Common myeloid progenitor, CD34-positive (primary cell): Measurements from ENCODE around the gene TCOF1.

Experiments
- CTCF ChIA-PET: fragments of 350-600 bp; sonication (Branson Sonifier 250); formaldehyde crosslinking; loops from one replicate; lab custom pipeline; 2021; ENCODE audit warnings: antibody characterized with exemption; lab: Charles Lee
- POLR2A ChIA-PET: fragments of 350-600 bp; sonication (Branson Sonifier 250); formaldehyde crosslinking; loops from one replicate; lab custom pipeline; 2021; ENCODE audit warnings: antibody characterized with exemption; lab: Charles Lee
- DNase-seq, 3 donors: peaks; one replicate each; pipeline versions ENCODE4 v3.0.0 to v3.0.0-alpha.2; 2013
- H3K27ac ChIP-seq, 2 experiments: 1 replicate in 1 of 2; 2 replicates in 1 of 2; pipeline ENCODE4 v1.7.0; 2013; ENCODE audit warnings: inconsistent platforms in 2 of 2, low read length in 2 of 2, mild to moderate bottlenecking in 2 of 2, low read depth in 1 of 2, moderate library complexity in 1 of 2; ENCODE audit not compliant: severe bottlenecking in 2 of 2, insufficient read depth in 1 of 2, poor library complexity in 1 of 2
- H3K27me3 ChIP-seq, 5 experiments: replicated peaks in 2 of 5; 1 replicate in 3 of 5; 2 replicates in 2 of 5; pipeline versions ENCODE4 v1.6.1 to v1.7.0; 2013; ENCODE audit warnings: low read length in 4 of 5, mild to moderate bottlenecking in 2 of 5, moderate library complexity in 2 of 5, inconsistent platforms in 1 of 5; ENCODE audit not compliant: insufficient read depth in 5 of 5, control insufficient read depth in 4 of 5
- H3K36me3 ChIP-seq, 4 experiments: 1 replicate in 2 of 4; 2 replicates in 2 of 4; pipeline versions ENCODE4 v1.6.1 to v1.7.0; 2013; ENCODE audit warnings: low read length in 3 of 4, control low read depth in 1 of 4, mild to moderate bottlenecking in 1 of 4; ENCODE audit not compliant: control insufficient read depth in 4 of 4, insufficient read depth in 4 of 4
- H3K4me1 ChIP-seq, 4 experiments: 1 replicate in 3 of 4; 2 replicates in 1 of 4; pipeline versions ENCODE4 v1.6.1 to v1.7.1; 2013; ENCODE audit warnings: low read length in 3 of 4, mild to moderate bottlenecking in 3 of 4, control low read depth in 1 of 4, inconsistent platforms in 1 of 4, moderate library complexity in 1 of 4; ENCODE audit not compliant: control insufficient read depth in 4 of 4, insufficient read depth in 4 of 4; ENCODE audit errors: control extremely low read depth in 1 of 4
- H3K4me3 ChIP-seq, 7 experiments: 1 replicate in 4 of 7; 2 replicates in 3 of 7; pipeline versions ENCODE4 v1.5.1 to v1.7.0; 2013; ENCODE audit warnings: mild to moderate bottlenecking in 7 of 7, low read length in 6 of 7, moderate library complexity in 6 of 7, inconsistent platforms in 2 of 7, low read depth in 2 of 7, control low read depth in 1 of 7; ENCODE audit not compliant: insufficient read depth in 4 of 7, control insufficient read depth in 1 of 7; ENCODE audit errors: extremely low read depth in 1 of 7
- H3K9me3 ChIP-seq, 5 experiments: 1 replicate in 4 of 5; 2 replicates in 1 of 5; pipeline versions ENCODE4 v1.6.1 to v1.7.1; 2013; ENCODE audit warnings: low read length in 4 of 5, mild to moderate bottlenecking in 2 of 5, inconsistent platforms in 1 of 5, low read depth in 1 of 5, moderate library complexity in 1 of 5; ENCODE audit not compliant: control insufficient read depth in 4 of 5, insufficient read depth in 2 of 5; ENCODE audit errors: control extremely low read depth in 1 of 5
- WGBS: methylation state at CpG from one replicate; pipeline ENCODE4 v1.1.5; 2013; ENCODE audit not compliant: insufficient coverage; 5-methylcytosine and 5-hydroxymethylcytosine counted together

The TCOF1 gene

GRCh38 chr5:150442699-150443080, 85.2 kb downstream of the TCOF1 start:
- Histone ChIP-seq H3K27ac (no peak overlapping the region), H3K27me3 (no peaks in the 10 kb centered on the region), H3K9me3 (no peaks in the 10 kb centered on the region), H3K4me1 (peaks cover 0 to 12% (median 10%) of the 10 kb centered on the region in 4 experiments), H3K4me3 (no peak overlapping the region), H3K36me3 (peaks cover 12 to 58% (median 49%) of the 10 kb centered on the region in 4 experiments)
- CTCF ChIA-PET: interaction anchor here (0.9 to 1.4 kb wide), 5 partner anchors 26 to 84 kb away, joined by 3 to 6 read pairs (median 3); no protein-coding TSS in a partner anchor
- no peak for DNase-seq
- POLR2A ChIA-PET: no interaction called here
- 85% methylated on average over 5 of the region's 6 CpGs for WGBS

GRCh38 chr5:150443242-150444075, 86.0 kb downstream of the TCOF1 start:
- Histone ChIP-seq H3K27ac (no peak overlapping the region), H3K4me3 (no peak overlapping the region), H3K9me3 (no peaks in the 10 kb centered on the region), H3K36me3 (peaks cover 13 to 62% (median 56%) of the 10 kb centered on the region in 4 experiments), H3K27me3 (no peaks in the 10 kb centered on the region), H3K4me1 (peaks cover under 1 to 20% (median 18%) of the 10 kb centered on the region in 4 experiments)
- ChIA-PET CTCF (no interaction called here), POLR2A (no interaction called here)
- WGBS: 94% methylated on average over 9 of the region's 15 CpGs
- DNase-seq: no peak

- no peak for DNase-seq
- ChIA-PET CTCF (interaction anchor here (0.6 to 2.9 kb wide), 5 partner anchors 9 to 47 kb away, joined by 3 to 9 read pairs (median 5); no protein-coding TSS in a partner anchor), POLR2A (no interaction called here)
- WGBS: 95% methylated on average over 9 of the region's 9 CpGs
- peaks cover 13 to 62% (median 58%) of the 10 kb centered on the region in 4 experiments for H3K36me3 ChIP-seq
- H3K27me3 ChIP-seq: no peaks in the 10 kb centered on the region
- H3K4me1 ChIP-seq: peaks cover 6 to 24% (median 22%) of the 10 kb centered on the region in 4 experiments
- H3K4me3 ChIP-seq: no peak overlapping the region
- H3K9me3 ChIP-seq: no peaks in the 10 kb centered on the region
- no peak overlapping the region for H3K27ac ChIP-seq
Measured at GRCh38 chr5:150444770-150445169, 87.3 kb downstream of the TCOF1 start.

GRCh38 chr5:150446088-150446487, 88.6 kb downstream of the TCOF1 start:
- no peaks in the 10 kb centered on the region for H3K9me3 ChIP-seq
- no peaks in the 10 kb centered on the region for H3K27me3 ChIP-seq
- H3K4me3 ChIP-seq: no peak overlapping the region
- CTCF ChIA-PET: interaction anchor here (0.9 to 2.9 kb wide), 5 partner anchors 8 to 336 kb away, joined by 3 to 9 read pairs (median 6); no protein-coding TSS in a partner anchor
- H3K4me1 ChIP-seq: peaks cover 6 to 24% (median 22%) of the 10 kb centered on the region in 4 experiments
- H3K36me3 ChIP-seq: peaks cover 13 to 62% (median 55%) of the 10 kb centered on the region in 4 experiments
- 100% methylated on average over 2 of the region's 2 CpGs for WGBS
- POLR2A ChIA-PET: no interaction called here
- peak overlapping the region in 1 of 2 experiments; percentile 18 for H3K27ac ChIP-seq
- DNase-seq: no peak

- H3K27ac ChIP-seq: peak overlapping the region; percentile 5 to 18
- DNase-seq: no peak
- H3K36me3 ChIP-seq: peaks cover 13 to 62% (median 54%) of the 10 kb centered on the region in 4 experiments
- H3K4me3 ChIP-seq: no peak overlapping the region
- H3K27me3 ChIP-seq: no peaks in the 10 kb centered on the region
- H3K4me1 ChIP-seq: peaks cover 6 to 24% (median 22%) of the 10 kb centered on the region in 4 experiments
- CTCF ChIA-PET: interaction anchor here (1.1 to 2.9 kb wide), 3 partner anchors 8 to 335 kb away, joined by 3 to 9 read pairs (median 6); no protein-coding TSS in a partner anchor
- H3K9me3 ChIP-seq: no peaks in the 10 kb centered on the region
- 97% methylated on average over 6 of the region's 6 CpGs for WGBS
- POLR2A ChIA-PET: no interaction called here
Measured at GRCh38 chr5:150446583-150446982, 89.1 kb downstream of the TCOF1 start.

- Histone ChIP-seq H3K4me1 (peaks cover 6 to 26% (median 23%) of the 10 kb centered on the region in 4 experiments), H3K9me3 (no peaks in the 10 kb centered on the region), H3K36me3 (peaks cover 13 to 59% (median 51%) of the 10 kb centered on the region in 4 experiments), H3K27ac (peak overlapping the region; percentile 5 to 100), H3K4me3 (peak overlapping the region in 3 of 7 experiments; percentile 95 to 98 (median 95)), H3K27me3 (no peaks in the 10 kb centered on the region)
- CTCF ChIA-PET: interaction anchor here (1.3 kb wide), 1 partner anchor 9 kb away, joined by 6 read pairs; no protein-coding TSS in a partner anchor
- POLR2A ChIA-PET: no interaction called here
- no peak for DNase-seq
- 98% methylated on average over 6 of the region's 6 CpGs for WGBS
Measured at GRCh38 chr5:150447188-150447587, 89.7 kb downstream of the TCOF1 start.
